WERI-Rb-1 (cell line): Measurements from ENCODE around the gene LPCAT3.

ENCODE experiments used
- DNase-seq: peaks from one replicate; pipeline ENCODE4 v3.0.0-alpha.2; 2020
- H3K27ac ChIP-seq: fragments of 250-450 bp; sonication (Bioruptor Pico); 2 replicates; pipeline ENCODE4 v1.5.1; 2020; ENCODE audit warnings: mild to moderate bottlenecking, moderate library complexity
- H3K27me3 ChIP-seq: fragments of 250-450 bp; sonication (Bioruptor Pico); 2 replicates; pipeline ENCODE4 v1.5.1; 2021; ENCODE audit warnings: mild to moderate bottlenecking, low read depth, moderate library complexity; ENCODE audit not compliant: insufficient read depth, severe bottlenecking
- H3K36me3 ChIP-seq: fragments of 250-450 bp; sonication (Bioruptor Pico); 2 replicates; pipeline ENCODE4 v1.5.1; 2020; ENCODE audit warnings: mild to moderate bottlenecking, moderate library complexity
- H3K4me3 ChIP-seq: 2 replicates; pipeline ENCODE4 v1.5.1; 2011; ENCODE audit warnings: low read depth, mild to moderate bottlenecking, control low read depth, low read length
- H3K9me3 ChIP-seq: fragments of 250-450 bp; sonication (Bioruptor Pico); 2 replicates; pipeline ENCODE4 v1.5.1; 2021; ENCODE audit warnings: mild to moderate bottlenecking, moderate library complexity; ENCODE audit not compliant: severe bottlenecking
- TF ChIP-seq, protein P1 (sequence below): IDR thresholded peaks from 2 replicates; pipeline ENCODE4 v1.5.1; 2011; ENCODE audit warnings: low read depth, mild to moderate bottlenecking, control low read depth, inconsistent platforms, low read length

Gene LPCAT3

DNA sequence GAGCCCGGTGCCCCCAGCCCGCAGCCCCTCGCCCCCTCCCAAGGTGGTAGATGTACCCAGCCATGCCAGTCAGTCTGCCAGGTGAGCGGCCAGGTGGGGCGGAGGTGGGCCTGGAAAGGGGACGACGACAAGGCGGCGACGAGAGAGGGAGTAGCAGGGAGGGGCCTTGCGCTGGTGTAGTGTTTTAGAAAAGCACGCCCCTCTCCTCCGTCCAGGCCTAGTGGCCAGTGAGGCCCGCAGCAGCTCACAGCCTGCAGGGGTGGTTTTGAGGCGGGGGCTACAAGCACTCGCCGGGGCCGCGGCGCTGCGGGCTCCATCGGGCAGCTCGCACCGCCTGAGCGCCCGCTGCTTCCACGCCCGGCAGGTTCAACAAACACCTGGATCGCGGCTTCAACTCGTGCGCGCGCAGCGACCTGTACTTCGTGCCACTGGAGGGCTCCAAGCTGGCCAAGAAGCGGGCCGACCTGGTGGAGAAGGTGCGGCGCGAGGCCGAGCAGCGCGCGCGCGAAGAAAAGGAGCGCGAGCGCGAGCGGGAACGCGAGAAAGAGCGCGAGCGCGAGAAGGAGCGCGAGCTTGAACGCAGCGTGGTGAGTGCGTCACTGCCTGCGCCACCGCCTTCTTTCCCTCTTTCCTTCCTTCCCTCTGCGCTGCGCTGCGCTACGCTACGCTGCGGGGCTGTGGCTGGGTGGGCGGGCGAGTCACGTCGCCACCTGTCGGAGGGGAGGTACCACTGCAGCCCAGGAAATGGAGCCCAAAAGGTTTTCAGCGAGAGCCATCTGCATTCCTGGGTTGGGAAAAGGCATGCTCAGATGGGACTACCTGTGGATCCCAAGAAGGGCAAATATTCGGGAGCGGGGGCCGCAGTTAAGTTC is 80.6 kb downstream of the LPCAT3 start:
- Histone ChIP-seq H3K27me3 (no peaks in the 10 kb centered on the region), H3K36me3 (peaks cover 81% of the 10 kb centered on the region), H3K9me3 (no peaks in the 10 kb centered on the region), H3K27ac (peak overlapping the region; percentile 84), H3K4me3 (peak overlapping the region; percentile 48)
- TF ChIP-seq, protein P1, sequence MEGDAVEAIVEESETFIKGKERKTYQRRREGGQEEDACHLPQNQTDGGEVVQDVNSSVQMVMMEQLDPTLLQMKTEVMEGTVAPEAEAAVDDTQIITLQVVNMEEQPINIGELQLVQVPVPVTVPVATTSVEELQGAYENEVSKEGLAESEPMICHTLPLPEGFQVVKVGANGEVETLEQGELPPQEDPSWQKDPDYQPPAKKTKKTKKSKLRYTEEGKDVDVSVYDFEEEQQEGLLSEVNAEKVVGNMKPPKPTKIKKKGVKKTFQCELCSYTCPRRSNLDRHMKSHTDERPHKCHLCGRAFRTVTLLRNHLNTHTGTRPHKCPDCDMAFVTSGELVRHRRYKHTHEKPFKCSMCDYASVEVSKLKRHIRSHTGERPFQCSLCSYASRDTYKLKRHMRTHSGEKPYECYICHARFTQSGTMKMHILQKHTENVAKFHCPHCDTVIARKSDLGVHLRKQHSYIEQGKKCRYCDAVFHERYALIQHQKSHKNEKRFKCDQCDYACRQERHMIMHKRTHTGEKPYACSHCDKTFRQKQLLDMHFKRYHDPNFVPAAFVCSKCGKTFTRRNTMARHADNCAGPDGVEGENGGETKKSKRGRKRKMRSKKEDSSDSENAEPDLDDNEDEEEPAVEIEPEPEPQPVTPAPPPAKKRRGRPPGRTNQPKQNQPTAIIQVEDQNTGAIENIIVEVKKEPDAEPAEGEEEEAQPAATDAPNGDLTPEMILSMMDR = peak; percentile 90
- DNase-seq = peak; percentile 93

DNA sequence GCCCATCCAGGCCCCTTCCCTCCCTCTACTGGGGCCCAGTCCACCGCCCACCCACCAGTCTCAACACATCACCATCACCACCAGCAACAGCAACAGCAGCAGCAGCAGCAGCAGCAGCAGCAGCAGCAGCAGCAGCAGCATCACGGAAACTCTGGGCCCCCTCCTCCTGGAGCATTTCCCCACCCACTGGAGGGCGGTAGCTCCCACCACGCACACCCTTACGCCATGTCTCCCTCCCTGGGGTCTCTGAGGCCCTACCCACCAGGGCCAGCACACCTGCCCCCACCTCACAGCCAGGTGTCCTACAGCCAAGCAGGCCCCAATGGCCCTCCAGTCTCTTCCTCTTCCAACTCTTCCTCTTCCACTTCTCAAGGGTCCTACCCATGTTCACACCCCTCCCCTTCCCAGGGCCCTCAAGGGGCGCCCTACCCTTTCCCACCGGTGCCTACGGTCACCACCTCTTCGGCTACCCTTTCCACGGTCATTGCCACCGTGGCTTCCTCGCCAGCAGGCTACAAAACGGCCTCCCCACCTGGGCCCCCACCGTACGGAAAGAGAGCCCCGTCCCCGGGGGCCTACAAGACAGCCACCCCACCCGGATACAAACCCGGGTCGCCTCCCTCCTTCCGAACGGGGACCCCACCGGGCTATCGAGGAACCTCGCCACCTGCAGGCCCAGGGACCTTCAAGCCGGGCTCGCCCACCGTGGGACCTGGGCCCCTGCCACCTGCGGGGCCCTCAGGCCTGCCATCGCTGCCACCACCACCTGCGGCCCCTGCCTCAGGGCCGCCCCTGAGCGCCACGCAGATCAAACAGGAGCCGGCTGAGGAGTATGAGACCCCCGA is 81.4 kb downstream of the LPCAT3 start:
- peak overlapping the region; percentile 84 for H3K27ac ChIP-seq
- no peaks in the 10 kb centered on the region for H3K9me3 ChIP-seq
- TF ChIP-seq, protein P1 = no peak
- no peak overlapping the region for H3K4me3 ChIP-seq
- DNase-seq = no peak
- H3K36me3 ChIP-seq = peaks cover 80% of the 10 kb centered on the region
- H3K27me3 ChIP-seq = no peaks in the 10 kb centered on the region

DNA sequence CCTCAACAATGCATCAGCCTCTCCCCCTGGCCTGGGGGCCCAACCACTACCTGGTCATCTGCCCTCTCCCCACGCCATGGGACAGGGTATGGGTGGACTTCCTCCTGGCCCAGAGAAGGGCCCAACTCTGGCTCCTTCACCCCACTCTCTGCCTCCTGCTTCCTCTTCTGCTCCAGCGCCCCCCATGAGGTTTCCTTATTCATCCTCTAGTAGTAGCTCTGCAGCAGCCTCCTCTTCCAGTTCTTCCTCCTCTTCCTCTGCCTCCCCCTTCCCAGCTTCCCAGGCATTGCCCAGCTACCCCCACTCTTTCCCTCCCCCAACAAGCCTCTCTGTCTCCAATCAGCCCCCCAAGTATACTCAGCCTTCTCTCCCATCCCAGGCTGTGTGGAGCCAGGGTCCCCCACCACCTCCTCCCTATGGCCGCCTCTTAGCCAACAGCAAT is 82.1 kb downstream of the LPCAT3 start:
- H3K27ac ChIP-seq = no peak overlapping the region
- no peak overlapping the region for H3K4me3 ChIP-seq
- peaks cover 75% of the 10 kb centered on the region for H3K36me3 ChIP-seq
- H3K9me3 ChIP-seq = no peaks in the 10 kb centered on the region
- DNase-seq = no peak
- TF ChIP-seq, protein P1 = no peak
- H3K27me3 ChIP-seq = no peaks in the 10 kb centered on the region

DNA sequence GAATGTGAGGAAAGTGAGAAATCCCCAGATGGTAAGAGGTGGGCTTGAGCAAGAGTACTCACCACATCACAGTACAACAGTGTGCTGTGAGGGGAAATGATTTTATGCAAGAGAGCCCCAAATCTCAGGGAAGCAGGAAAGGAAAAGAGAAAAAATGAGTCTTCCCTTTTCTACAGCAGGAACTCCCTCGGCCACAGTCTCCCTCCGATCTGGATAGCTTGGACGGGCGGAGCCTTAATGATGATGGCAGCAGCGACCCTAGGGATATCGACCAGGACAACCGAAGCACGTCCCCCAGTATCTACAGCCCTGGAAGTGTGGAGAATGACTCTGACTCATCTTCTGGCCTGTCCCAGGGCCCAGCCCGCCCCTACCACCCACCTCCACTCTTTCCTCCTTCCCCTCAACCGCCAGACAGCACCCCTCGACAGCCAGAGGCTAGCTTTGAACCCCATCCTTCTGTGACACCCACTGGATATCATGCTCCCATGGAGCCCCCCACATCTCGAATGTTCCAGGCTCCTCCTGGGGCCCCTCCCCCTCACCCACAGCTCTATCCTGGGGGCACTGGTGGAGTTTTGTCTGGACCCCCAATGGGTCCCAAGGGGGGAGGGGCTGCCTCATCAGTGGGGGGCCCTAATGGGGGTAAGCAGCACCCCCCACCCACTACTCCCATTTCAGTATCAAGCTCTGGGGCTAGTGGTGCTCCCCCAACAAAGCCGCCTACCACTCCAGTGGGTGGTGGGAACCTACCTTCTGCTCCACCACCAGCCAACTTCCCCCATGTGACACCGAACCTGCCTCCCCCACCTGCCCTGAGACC is 82.7 kb downstream of the LPCAT3 start:
- Histone ChIP-seq H3K27ac (no peak overlapping the region), H3K27me3 (no peaks in the 10 kb centered on the region), H3K9me3 (no peaks in the 10 kb centered on the region), H3K36me3 (peaks cover 69% of the 10 kb centered on the region), H3K4me3 (no peak overlapping the region)
- no peak for DNase-seq
- TF ChIP-seq, protein P1 = no peak

DNA sequence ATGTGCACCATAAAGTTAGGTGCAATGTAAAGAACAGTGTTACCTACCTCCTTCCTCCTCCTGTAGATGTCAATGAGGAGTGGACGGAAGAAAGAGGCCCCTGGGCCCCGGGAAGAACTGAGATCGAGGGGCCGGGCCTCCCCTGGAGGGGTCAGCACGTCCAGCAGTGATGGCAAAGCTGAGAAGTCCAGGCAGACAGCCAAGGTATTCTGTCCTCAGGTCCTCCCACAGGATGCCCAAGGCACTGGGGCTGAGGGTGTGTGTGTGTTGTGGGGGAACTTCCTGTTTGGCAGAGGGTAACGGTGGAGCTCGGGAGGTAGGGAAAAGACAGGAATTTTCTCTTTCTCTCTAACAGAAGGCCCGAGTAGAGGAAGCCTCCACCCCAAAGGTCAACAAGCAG is 84.2 kb downstream of the LPCAT3 start:
- no peaks in the 10 kb centered on the region for H3K9me3 ChIP-seq
- no peak for DNase-seq
- no peak overlapping the region for H3K27ac ChIP-seq
- H3K36me3 ChIP-seq = peaks cover 64% of the 10 kb centered on the region
- H3K4me3 ChIP-seq = no peak overlapping the region
- TF ChIP-seq, protein P1 = no peak
- no peaks in the 10 kb centered on the region for H3K27me3 ChIP-seq
